Measurements from ENCODE around the gene ZBTB7C. TPM values are rescaled to one million over a fixed set of nuclear protein-coding genes. Genes with fewer than 3 reads are reported as not detected.
A peak's percentile ranks its signal among the peaks of the same experiment; 100 is the strongest.
"Not testable (repeated sequence)": the region's sequence is repeated elsewhere in the genome, so short reads cannot be mapped to it uniquely, and the experiment has no call there.

Gene ZBTB7C
- total RNA-seq, 2 donors from 2014 or later: not detected

DNA sequence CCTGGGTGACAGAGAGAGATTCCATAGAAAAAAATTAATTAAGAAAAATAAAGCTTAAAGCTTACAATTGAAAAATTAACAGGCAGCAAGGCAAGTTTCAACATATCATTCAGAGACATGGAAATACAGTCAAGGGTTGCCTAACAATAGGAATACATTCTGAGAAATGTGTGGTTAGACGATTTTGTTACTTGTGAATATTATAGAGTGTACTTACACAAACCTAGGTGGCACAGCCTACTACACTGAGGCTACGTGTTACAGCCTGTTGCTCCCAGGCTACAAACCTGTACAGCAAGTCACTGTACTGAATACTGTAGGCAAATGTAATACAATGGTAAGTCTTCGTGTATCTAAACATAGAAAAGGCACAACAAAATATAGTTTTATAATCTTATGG, 27.7 kb upstream of the ZBTB7C start:
- Mint-ChIP-seq H3K4me1 (ENCODE audit: low read depth in 2 of 2) (no peaks in the 10 kb centered on the region), H3K4me3 (no peak overlapping the region), H3K27me3 (peaks cover 36 to 59% of the 10 kb centered on the region in 2 donors), H3K36me3 (peaks cover 4% of the 10 kb centered on the region), H3K27ac (no peak overlapping the region), H3K9me3 (no peaks in the 10 kb centered on the region)
- ATAC-seq (no peak), DNase-seq (ENCODE audit: low spot score) (no peak)

DNA sequence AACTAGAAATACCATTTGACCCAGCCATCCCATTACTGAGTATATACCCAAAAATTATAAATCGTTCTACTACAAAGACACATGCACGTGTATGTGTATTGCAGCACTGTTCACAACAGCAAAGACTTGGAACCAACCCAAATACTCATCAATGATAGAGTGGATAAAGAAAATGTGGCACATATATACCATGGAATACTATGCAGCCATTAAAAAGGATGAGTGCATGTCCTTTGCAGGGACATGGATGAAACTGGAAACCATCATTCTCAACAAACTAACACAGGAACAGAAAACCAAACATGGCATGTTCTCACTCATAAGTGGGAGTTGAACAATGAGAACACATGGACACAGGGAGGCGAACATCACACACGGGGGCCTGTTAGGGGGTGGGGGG, 25.2 kb upstream of the ZBTB7C start:
- not testable (repeated sequence) for DNase-seq (ENCODE audit: low spot score); H3K36me3 Mint-ChIP-seq; ATAC-seq; H3K4me3 Mint-ChIP-seq; H3K27ac Mint-ChIP-seq; H3K9me3 Mint-ChIP-seq; H3K4me1 Mint-ChIP-seq (ENCODE audit: low read depth in 2 of 2)
- H3K27me3 Mint-ChIP-seq: peaks cover 38 to 54% of the 10 kb centered on the region in 2 donors

DNA sequence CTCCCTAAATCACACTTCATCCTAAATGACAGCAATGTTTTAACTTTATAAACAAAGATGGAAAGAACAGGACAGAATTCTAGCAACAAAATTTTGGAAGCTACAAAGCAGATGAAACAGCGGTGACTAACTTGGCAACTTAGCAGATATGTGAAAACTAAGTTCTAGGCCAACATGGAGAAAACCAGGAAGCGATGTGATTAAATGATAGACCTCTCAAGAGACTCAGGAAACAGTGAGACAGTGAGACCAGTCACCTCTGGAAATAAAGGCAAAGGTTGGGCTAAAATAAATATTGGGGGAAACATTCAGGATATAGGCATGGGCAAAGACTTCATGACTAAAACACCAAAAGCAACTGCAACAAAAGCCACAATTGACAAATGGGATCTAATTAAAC, 24.4 kb upstream of the ZBTB7C start:
- H3K9me3 Mint-ChIP-seq: no peaks in the 10 kb centered on the region
- no peak for DNase-seq (ENCODE audit: low spot score)
- H3K36me3 Mint-ChIP-seq: peaks cover 4% of the 10 kb centered on the region
- peaks cover 34 to 57% of the 10 kb centered on the region in 2 donors for H3K27me3 Mint-ChIP-seq
- ATAC-seq: no peak
- no peaks in the 10 kb centered on the region for H3K4me1 Mint-ChIP-seq (ENCODE audit: low read depth in 2 of 2)
- H3K27ac Mint-ChIP-seq: no peak overlapping the region
- no peak overlapping the region for H3K4me3 Mint-ChIP-seq

DNA sequence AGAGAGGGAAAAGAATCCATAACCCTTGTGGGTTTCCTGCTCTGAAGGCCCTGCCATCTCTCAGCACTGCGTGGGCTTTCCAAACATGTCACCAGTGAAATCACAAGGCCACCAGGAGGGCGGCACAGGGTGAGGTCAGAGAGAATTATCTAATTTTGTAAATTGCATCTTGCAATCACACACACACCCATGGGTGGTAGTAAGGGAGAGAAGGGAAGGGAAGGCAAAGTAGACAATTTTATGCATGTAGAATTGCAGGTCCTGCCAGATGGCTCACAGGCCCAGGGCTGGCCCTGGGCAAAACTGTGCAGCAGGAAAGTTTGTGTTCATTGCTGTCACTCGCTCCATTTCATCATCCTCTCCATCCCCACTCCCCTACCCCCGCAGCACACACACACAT, 21.0 kb upstream of the ZBTB7C start:
- Mint-ChIP-seq H3K27ac (no peak overlapping the region), H3K4me3 (no peak overlapping the region), H3K9me3 (no peaks in the 10 kb centered on the region), H3K4me1 (ENCODE audit: low read depth in 2 of 2) (no peaks in the 10 kb centered on the region), H3K36me3 (peaks cover 4% of the 10 kb centered on the region), H3K27me3 (peaks cover 31 to 55% of the 10 kb centered on the region in 2 donors)
- peak in 1 of 2 donors; percentile 40 for ATAC-seq
- DNase-seq (ENCODE audit: low spot score): no peak

DNA sequence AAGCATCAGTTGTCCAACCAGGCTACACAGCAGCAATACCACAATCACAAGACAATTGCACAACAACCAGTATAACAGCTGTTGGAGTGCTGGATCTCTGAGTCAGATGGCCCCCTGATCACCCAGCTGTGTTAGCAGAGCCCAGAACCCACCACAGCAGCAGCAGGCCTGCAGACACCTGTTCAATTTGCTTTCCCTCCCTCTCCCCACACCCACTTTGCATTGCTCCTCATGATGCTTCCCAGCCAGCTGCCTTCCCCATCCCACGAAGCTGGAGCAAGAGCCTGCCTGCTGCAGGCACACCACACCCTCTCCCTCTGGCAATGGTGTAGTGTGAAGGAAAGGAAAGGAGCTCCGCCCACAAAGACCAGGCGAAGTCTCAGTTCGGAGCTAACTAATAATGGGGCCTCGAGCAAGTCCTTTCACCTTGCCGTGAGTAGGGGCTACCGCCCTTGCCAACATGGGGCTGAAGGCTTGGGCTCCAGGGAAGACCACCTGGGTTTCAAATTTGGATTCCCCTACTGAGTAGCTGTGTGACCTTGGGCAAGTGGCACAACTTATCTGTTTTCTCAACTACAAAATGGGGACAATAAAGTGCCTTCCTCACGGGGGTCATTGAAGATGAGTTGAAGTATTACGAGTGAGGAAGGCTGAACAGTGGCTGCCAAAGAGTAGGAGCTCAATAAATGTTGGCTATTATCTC, 19.4 kb upstream of the ZBTB7C start:
- DNase-seq (ENCODE audit: low spot score) (no peak), ATAC-seq (no peak)
- H3K36me3 Mint-ChIP-seq: peaks cover 3% of the 10 kb centered on the region
- H3K4me1 Mint-ChIP-seq (ENCODE audit: low read depth in 2 of 2): no peaks in the 10 kb centered on the region
- H3K27me3 Mint-ChIP-seq: peaks cover 41 to 59% of the 10 kb centered on the region in 2 donors
- H3K27ac Mint-ChIP-seq: no peak overlapping the region
- no peaks in the 10 kb centered on the region for H3K9me3 Mint-ChIP-seq
- H3K4me3 Mint-ChIP-seq: no peak overlapping the region

DNA sequence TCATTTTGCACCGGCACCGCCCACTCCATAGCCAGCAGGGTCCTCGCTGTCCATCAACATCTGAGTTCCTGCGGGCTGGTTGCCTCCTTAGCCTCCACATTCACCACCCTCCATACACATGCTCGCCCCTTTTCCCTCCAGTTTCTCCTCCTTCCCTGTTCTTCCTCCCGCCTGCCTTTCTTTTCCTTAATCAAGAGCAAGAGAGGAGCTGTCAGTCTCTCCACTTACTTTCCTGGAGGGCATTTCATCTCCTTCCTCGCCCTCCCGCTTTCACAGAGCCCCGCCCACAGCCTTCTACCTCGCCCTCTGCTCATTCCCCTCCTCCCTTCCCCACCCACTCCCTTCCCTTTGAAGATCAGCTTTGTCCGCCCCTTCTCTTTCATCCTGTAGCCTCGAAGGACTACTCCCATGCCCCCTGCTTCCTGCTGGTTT, 13.8 kb upstream of the ZBTB7C start:
- Mint-ChIP-seq H3K36me3 (no peaks in the 10 kb centered on the region), H3K4me3 (no peak overlapping the region)
- no peak for ATAC-seq

DNA sequence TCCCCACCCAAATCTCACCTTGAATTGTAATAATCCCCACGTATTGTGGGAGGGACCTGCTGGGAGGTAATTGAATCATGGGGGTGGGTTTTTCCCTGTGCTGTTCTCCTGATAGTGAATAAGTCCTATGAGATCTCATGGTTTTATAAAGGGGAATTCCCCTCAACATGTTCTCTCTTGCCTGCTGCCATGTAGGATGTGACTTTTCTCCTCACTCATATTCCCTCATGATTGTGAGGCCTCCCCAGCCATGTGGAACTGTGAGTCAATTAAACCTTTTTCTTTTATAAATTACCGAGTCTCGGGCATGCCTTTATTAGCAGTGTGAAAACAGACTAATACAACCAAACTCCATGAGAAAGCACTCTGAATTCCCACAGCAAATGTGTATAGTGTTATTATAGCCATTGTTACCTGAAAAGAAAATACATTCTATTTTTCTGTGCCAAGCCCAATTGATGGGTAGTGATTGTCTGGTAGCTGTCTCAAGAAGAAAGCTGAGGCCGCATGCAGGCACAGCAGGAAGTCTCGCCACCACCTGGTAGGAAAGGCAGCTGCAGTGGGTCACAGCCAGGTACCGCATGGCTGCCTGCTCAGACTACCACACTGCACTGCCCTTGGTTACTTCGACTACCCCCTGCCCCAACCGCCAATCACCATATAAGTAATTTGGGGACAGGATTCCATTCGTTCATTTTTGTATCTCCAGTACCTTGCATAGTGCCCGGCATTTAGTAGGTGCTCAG, 10.3 kb upstream of the ZBTB7C start:
- DNase-seq (ENCODE audit: low spot score): no peak
- H3K27ac Mint-ChIP-seq: no peak overlapping the region
- peaks cover 45 to 66% of the 10 kb centered on the region in 2 donors for H3K27me3 Mint-ChIP-seq
- no peaks in the 10 kb centered on the region for H3K9me3 Mint-ChIP-seq
- H3K36me3 Mint-ChIP-seq: no peaks in the 10 kb centered on the region
- no peaks in the 10 kb centered on the region for H3K4me1 Mint-ChIP-seq (ENCODE audit: low read depth in 2 of 2)
- no peak for ATAC-seq
- no peak overlapping the region for H3K4me3 Mint-ChIP-seq

More for the DNA sequence above, 13.8 kb upstream of the ZBTB7C start:
- no peak for DNase-seq (ENCODE audit: low spot score)
- Mint-ChIP-seq H3K27me3 (peaks cover 46 to 69% of the 10 kb centered on the region in 2 donors), H3K27ac (no peak overlapping the region), H3K9me3 (no peaks in the 10 kb centered on the region), H3K4me1 (ENCODE audit: low read depth in 2 of 2) (no peaks in the 10 kb centered on the region)

DNA sequence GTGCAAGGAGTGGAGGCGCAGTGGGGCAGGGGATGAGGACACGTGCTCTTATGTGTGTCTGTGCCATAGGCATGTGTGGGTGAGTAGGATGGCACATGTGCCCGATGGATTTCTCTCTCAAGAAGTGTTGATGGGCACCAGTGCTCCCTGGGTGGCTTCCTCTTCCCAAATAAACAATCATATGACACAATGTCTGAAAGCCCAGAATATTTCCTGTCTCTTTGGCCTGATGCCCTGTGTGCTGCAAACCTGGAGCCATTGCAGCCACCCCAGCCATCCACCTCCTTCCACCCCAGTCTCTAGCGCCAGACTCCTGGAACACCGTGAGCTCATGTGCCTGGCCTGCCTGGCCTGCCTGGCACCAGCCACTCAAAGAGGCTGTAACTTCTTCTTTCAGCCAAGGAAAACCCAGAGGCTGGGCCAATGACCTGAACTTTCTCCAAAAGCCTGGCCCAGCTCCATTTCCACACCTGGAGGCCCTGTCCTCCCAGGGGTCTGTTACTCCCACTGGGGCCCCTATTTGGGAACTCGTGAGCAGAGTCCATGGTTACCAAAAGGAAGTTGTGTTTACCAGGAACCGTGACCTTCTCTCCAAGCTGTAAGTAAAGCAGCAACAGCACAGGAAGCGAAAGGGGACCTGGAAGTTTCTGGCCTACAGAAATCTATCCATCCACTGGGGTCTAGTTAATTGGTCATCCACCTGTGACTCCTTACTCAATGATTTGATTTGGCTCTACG, 9.5 kb upstream of the ZBTB7C start:
- peak in 1 of 2 donors; percentile 48 for ATAC-seq
- Mint-ChIP-seq H3K9me3 (no peaks in the 10 kb centered on the region), H3K36me3 (no peaks in the 10 kb centered on the region), H3K27me3 (peaks cover 49 to 70% of the 10 kb centered on the region in 2 donors), H3K4me3 (no peak overlapping the region), H3K27ac (no peak overlapping the region), H3K4me1 (ENCODE audit: low read depth in 2 of 2) (no peaks in the 10 kb centered on the region)
- no peak for DNase-seq (ENCODE audit: low spot score)

DNA sequence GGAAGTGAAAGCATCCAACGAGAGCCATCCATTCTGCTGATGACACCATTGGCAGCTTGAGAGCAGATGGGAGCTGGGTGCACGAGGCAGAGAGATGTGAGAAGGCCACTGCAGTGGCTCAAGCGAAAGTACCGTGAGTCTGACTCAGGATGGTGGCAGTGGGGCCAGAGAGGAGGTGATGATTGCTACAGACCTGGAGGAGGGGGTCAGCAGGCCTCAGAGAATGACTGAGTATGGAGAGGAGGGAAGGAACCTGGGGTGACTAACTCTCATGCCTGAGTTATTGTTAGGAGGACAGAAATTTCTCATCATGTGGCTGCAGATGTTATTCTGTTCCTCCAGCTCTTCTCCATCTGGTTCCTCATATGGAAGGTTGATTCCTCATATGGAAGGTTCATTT, 8.8 kb upstream of the ZBTB7C start:
- Mint-ChIP-seq H3K27me3 (peaks cover 50 to 71% of the 10 kb centered on the region in 2 donors), H3K36me3 (no peaks in the 10 kb centered on the region), H3K27ac (no peak overlapping the region), H3K4me3 (no peak overlapping the region), H3K4me1 (ENCODE audit: low read depth in 2 of 2) (no peaks in the 10 kb centered on the region), H3K9me3 (no peaks in the 10 kb centered on the region)
- DNase-seq (ENCODE audit: low spot score): no peak
- no peak for ATAC-seq

DNA sequence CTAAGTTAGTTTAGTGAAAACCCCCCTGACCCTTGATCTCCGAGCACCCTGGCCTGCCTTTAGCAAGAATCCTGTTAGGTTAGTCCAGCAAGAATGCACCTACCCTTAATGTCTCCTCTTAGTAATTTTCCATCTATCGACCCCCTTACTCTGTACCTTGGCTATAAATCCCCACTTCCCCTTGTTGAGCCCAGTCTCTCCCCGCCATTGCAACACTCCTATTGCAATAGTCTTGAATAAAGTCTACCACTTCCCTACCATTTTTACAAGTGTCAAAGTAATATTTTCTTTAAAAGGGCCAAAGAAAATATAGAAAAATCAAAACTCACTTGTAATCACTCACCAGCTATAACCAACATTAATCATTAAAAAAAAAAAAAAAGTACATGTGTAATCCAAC, 4.2 kb upstream of the ZBTB7C start:
- H3K4me3 Mint-ChIP-seq: no peak overlapping the region
- H3K9me3 Mint-ChIP-seq: no peaks in the 10 kb centered on the region
- peaks cover 0 to 2% of the 10 kb centered on the region in 2 donors for H3K4me1 Mint-ChIP-seq (ENCODE audit: low read depth in 2 of 2)
- ATAC-seq (no peak), DNase-seq (ENCODE audit: low spot score) (no peak)
- H3K36me3 Mint-ChIP-seq: no peaks in the 10 kb centered on the region
- peaks cover 50 to 65% of the 10 kb centered on the region in 2 donors for H3K27me3 Mint-ChIP-seq
- no peak overlapping the region for H3K27ac Mint-ChIP-seq

DNA sequence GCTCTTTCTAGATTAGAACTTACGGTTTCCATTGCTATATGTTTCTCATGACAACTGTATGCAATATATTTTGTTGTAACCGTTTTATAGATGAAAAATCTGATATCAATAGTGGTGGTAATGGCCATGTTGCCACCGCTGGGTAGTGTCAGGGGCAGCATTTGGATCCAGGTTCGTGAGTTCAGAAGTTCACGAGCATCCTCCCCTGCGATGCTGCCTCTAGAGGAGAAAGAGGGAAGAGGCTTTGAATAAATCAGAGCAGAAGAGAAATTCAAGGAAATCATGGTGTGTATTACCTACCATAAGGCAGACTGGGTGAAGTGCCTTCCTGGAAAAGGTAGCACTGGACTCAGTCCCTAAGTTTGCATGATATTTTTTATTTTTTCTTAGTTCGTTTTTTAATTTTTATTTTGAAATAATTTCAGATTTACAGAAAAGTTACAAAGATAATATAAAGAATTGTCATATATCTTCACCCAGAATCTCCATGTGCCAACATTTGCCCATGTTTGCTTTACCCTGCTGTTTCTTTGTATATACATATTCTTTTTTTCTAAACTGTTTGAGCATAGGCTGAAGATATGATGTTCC, 3.3 kb upstream of the ZBTB7C start:
- Mint-ChIP-seq H3K27me3 (peaks cover 53 to 67% of the 10 kb centered on the region in 2 donors), H3K4me3 (no peak overlapping the region)
- no peak for ATAC-seq

DNA sequence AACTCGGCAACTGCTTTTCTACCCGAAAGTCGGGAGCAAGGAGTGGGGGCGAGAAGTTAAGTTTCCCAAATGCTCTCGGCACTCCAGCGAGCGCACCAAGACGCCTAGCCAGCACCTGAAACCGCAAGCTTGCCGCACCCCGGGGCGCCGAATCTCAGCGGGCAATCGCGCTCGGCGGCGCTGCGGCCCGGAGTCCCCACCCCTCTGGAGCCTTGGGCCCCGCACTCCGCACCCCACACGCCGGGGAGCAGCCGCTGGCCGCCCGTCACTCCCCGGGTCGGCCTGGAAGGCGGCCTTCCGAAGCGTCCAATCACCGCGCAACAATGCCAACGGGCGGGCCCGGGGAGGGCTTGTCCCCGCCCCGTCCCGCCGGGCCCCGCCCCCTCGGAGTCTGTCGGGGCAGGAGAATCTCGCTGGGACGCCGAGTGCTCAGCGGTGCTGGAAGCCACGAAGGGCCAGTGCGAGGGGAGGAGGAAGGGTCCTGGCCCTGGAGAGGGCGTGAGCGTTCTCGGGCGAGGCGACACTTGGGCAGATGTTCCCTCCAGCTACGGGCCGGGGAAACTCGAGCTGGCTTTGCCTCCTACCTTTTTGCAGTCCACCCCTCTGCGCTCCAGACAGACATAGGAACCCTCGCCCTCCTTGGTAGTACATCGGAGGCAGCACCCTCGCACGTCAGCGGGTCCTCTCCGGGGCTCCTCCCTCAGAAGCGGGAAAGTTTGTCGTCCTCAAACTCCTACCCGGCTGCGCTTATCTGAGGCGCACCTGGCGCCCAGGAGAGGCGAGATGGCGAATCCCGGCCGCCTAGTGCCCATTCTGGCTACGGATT, 1.1 kb upstream of the ZBTB7C start:
- Mint-ChIP-seq H3K27me3 (peaks cover 53 to 63% of the 10 kb centered on the region in 2 donors), H3K4me3 (peak overlapping the region; percentile 22), H3K27ac (no peak overlapping the region), H3K36me3 (no peaks in the 10 kb centered on the region), H3K4me1 (ENCODE audit: low read depth in 2 of 2) (peaks cover 0 to 6% of the 10 kb centered on the region in 2 donors), H3K9me3 (no peaks in the 10 kb centered on the region)
- ATAC-seq (peak; percentile 94 to 96), DNase-seq (ENCODE audit: low spot score) (peak; percentile 88)

More for the DNA sequence above, 3.3 kb upstream of the ZBTB7C start:
- Mint-ChIP-seq H3K36me3 (no peaks in the 10 kb centered on the region), H3K27ac (no peak overlapping the region), H3K9me3 (no peaks in the 10 kb centered on the region), H3K4me1 (ENCODE audit: low read depth in 2 of 2) (peaks cover 0 to 6% of the 10 kb centered on the region in 2 donors)
- no peak for DNase-seq (ENCODE audit: low spot score)

DNA sequence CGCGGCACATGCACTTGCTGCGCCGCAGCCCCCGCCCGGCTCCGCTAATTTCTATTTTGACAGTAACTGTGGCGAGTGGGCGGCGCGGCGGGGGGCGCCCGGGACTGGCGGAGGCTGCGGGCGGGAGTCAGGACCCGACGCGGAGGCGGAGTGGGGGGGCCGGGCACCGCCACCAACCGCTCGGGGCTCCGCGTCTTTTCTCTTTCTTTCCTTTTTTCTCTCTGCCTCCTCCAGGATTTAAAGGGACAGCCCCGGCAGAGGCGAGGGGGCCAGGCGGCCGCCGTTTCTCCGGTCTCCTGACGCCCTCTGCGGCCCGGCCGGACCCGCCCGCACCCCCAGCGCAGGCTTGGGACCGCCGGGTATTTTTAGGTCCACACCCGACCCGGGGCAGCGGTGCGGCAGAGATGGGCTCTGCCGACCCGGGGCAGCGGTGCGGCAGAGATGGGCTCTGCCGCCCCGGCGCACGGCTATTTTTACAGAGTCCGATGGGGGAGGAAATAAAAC, 460 bp upstream of the ZBTB7C start:
- no peaks in the 10 kb centered on the region for H3K9me3 Mint-ChIP-seq
- no peaks in the 10 kb centered on the region for H3K36me3 Mint-ChIP-seq

More for the DNA sequence above, 460 bp upstream of the ZBTB7C start:
- no peak overlapping the region for H3K27ac Mint-ChIP-seq
- ATAC-seq: peak; percentile 3 to 4
- peak overlapping the region; percentile 22 for H3K4me3 Mint-ChIP-seq
- DNase-seq (ENCODE audit: low spot score): no peak
- peaks cover 0 to 6% of the 10 kb centered on the region in 2 donors for H3K4me1 Mint-ChIP-seq (ENCODE audit: low read depth in 2 of 2)
- H3K27me3 Mint-ChIP-seq: peaks cover 55 to 67% of the 10 kb centered on the region in 2 donors

Data from natural killer cell treated with Interleukin-12 subunit alpha and Interleukin-12 subunit beta and Interleukin-15 and Interleukin-18, amount 100 ng/mL, for 72 hours (primary cell).